Measurements from ENCODE around the gene DDT.
A peak's percentile ranks its signal among the peaks of the same experiment; 100 is the strongest.

DDT gene

DNA sequence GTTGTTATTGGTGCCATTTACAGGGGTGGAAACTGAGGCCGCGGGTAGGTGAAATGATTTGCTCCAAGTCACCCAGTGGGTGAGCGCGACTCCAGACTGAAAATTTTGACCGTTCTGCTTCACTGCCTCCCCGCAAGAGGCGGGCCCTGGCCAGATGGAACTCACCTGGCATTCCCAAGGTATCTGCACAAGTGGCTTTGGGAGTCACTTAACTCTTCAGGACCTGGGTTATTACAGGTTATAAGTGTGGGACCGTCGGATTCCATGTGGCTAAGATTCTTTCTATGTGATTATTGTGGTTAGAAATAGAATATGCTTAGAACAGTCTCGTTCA is 37.5 kb upstream of the DDT start:
- Histone ChIP-seq H3F3A (ENCODE audit: control insufficient read depth, insufficient read depth) (no peaks in the 10 kb centered on the region; the same call in 1 of the 2 replicates), H3K36me3 (ENCODE audit: control insufficient read depth, low read length) (peaks cover 5% of the 10 kb centered on the region), H3K9me3 (ENCODE audit: control insufficient read depth, insufficient read depth, low read length) (peaks cover 6% of the 10 kb centered on the region; the same call in 1 of the 2 replicates), H3K9me2 (replicated peaks; ENCODE audit: control insufficient read depth, low read length) (no peaks in the 10 kb centered on the region), H3K79me2 (ENCODE audit: control insufficient read depth, low read length) (peaks cover 54% of the 10 kb centered on the region), H4K20me1 (ENCODE audit: control insufficient read depth, insufficient read depth, low read depth, low read length) (0 out of 2 replicates have a peak, but pooled peaks cover 2% of the 10 kb centered on the region), H3K4me2 (ENCODE audit: low read length) (peak overlapping the region; percentile 70), H3K4me1 (ENCODE audit: control insufficient read depth, low read length) (peaks cover 5% of the 10 kb centered on the region), H3K27ac (ENCODE audit: low read depth, low read length) (no peak overlapping the region), H3K27me3 (ENCODE audit: control insufficient read depth, low read length) (no peaks in the 10 kb centered on the region), H3K4me3 (ENCODE audit: low read length) (peak overlapping the region; percentile 78)
- no peak for TF ChIP-seq EZH2phosphoT487 (IDR thresholded peaks at IDR 0.05; ENCODE audit: borderline replicate concordance, low read length)
- TF ChIP-seq, protein P1, sequence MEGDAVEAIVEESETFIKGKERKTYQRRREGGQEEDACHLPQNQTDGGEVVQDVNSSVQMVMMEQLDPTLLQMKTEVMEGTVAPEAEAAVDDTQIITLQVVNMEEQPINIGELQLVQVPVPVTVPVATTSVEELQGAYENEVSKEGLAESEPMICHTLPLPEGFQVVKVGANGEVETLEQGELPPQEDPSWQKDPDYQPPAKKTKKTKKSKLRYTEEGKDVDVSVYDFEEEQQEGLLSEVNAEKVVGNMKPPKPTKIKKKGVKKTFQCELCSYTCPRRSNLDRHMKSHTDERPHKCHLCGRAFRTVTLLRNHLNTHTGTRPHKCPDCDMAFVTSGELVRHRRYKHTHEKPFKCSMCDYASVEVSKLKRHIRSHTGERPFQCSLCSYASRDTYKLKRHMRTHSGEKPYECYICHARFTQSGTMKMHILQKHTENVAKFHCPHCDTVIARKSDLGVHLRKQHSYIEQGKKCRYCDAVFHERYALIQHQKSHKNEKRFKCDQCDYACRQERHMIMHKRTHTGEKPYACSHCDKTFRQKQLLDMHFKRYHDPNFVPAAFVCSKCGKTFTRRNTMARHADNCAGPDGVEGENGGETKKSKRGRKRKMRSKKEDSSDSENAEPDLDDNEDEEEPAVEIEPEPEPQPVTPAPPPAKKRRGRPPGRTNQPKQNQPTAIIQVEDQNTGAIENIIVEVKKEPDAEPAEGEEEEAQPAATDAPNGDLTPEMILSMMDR (IDR thresholded peaks at IDR 0.05; ENCODE audit: low read depth, low read length, poor library complexity, severe bottlenecking): no peak

DNA sequence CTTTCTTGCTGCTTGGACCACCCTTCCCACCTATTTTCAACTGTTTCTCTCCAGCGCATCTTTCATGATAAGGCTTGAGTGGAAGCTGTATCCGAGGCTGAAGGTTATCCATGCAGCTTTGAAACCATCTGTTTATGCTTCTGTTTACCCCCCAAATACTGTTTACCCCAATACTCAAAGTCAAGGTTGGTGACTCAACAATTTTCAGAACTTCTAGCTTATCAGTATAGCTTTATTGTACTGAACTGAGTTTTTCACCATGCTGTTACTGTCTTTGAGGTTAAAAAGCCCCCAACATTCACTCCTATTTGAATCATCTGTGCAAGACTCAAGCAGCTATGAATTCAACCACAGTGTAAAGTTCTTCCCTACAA is 35.8 kb upstream of the DDT start:
- TF ChIP-seq EZH2phosphoT487 (IDR thresholded peaks at IDR 0.05; ENCODE audit: borderline replicate concordance, low read length): no peak
- TF ChIP-seq, protein P1 (IDR thresholded peaks at IDR 0.05; ENCODE audit: low read depth, low read length, poor library complexity, severe bottlenecking): no peak
- Histone ChIP-seq H3K36me3 (ENCODE audit: control insufficient read depth, low read length) (no peaks in the 10 kb centered on the region; the same call in 1 of the 2 replicates), H3K27me3 (ENCODE audit: control insufficient read depth, low read length) (no peaks in the 10 kb centered on the region), H3K9me3 (ENCODE audit: control insufficient read depth, insufficient read depth, low read length) (peaks cover 6% of the 10 kb centered on the region; the same call in 1 of the 2 replicates), H3K4me1 (ENCODE audit: control insufficient read depth, low read length) (peaks cover 5% of the 10 kb centered on the region), H3K9me2 (replicated peaks; ENCODE audit: control insufficient read depth, low read length) (no peaks in the 10 kb centered on the region), H3K4me2 (ENCODE audit: low read length) (no peak overlapping the region), H3K4me3 (ENCODE audit: low read length) (no peak overlapping the region), H3F3A (ENCODE audit: control insufficient read depth, insufficient read depth) (no peaks in the 10 kb centered on the region; the same call in 1 of the 2 replicates), H3K79me2 (ENCODE audit: control insufficient read depth, low read length) (peaks cover 37% of the 10 kb centered on the region), H4K20me1 (ENCODE audit: control insufficient read depth, insufficient read depth, low read depth, low read length) (no peaks in the 10 kb centered on the region), H3K27ac (ENCODE audit: low read depth, low read length) (no peak overlapping the region)

DNA sequence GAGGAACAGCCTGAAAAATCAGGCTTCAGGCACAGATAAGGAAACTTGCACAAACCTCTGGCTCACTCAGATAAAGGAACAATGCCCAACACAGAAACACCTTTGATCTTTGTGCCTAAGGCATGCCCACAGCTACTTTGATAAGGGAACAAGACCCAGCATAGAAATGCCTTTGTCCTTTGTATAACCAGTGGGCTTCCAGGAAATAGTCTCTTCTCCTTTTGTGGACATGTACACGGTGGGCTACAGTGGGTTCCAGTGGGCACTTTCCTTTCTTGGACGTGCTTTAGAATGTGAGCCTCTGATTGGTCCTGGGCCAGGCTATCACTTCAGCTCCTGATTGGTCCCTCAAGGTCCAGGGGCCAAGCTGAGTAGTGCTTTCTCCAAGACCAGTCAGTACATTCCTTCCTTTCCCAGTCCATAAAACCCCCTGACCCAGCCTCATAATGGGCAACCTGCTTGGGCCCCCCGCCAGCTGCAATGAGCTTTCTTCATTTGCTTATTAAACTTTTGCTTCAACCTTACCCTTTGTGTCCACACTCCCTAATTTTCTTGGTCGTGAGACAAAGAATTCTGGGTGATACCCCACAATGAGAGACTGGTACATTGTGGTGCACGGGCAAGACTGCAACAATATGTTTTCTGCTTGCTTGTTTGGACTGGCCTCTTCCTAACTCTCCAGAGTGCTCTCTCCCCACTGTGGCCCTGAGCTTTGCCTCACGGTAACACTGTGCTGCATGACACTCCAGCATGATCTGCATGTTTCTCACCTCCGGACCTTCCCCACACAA is 35.2 kb upstream of the DDT start:
- no peak overlapping the region for H3K4me3 ChIP-seq (ENCODE audit: low read length)
- TF ChIP-seq, protein P1 (IDR thresholded peaks at IDR 0.05; ENCODE audit: low read depth, low read length, poor library complexity, severe bottlenecking): no peak
- no peak for TF ChIP-seq EZH2phosphoT487 (IDR thresholded peaks at IDR 0.05; ENCODE audit: borderline replicate concordance, low read length)
- H3K4me2 ChIP-seq (ENCODE audit: low read length): no peak overlapping the region

More for the DNA sequence above, 35.2 kb upstream of the DDT start:
- no peak overlapping the region for H3K27ac ChIP-seq (ENCODE audit: low read depth, low read length)
- H4K20me1 ChIP-seq (ENCODE audit: control insufficient read depth, insufficient read depth, low read depth, low read length): no peaks in the 10 kb centered on the region
- no peaks in the 10 kb centered on the region; the same call in 1 of the 2 replicates for H3F3A ChIP-seq (ENCODE audit: control insufficient read depth, insufficient read depth)
- peaks cover 31% of the 10 kb centered on the region for H3K79me2 ChIP-seq (ENCODE audit: control insufficient read depth, low read length)
- no peaks in the 10 kb centered on the region for H3K27me3 ChIP-seq (ENCODE audit: control insufficient read depth, low read length)
- peaks cover 6% of the 10 kb centered on the region; the same call in 1 of the 2 replicates for H3K9me3 ChIP-seq (ENCODE audit: control insufficient read depth, insufficient read depth, low read length)
- H3K36me3 ChIP-seq (ENCODE audit: control insufficient read depth, low read length): no peaks in the 10 kb centered on the region; the same call in 1 of the 2 replicates
- H3K9me2 ChIP-seq (replicated peaks; ENCODE audit: control insufficient read depth, low read length): no peaks in the 10 kb centered on the region
- peaks cover 5% of the 10 kb centered on the region for H3K4me1 ChIP-seq (ENCODE audit: control insufficient read depth, low read length)
